Measurements from ENCODE around the gene AURKA. TPM values are rescaled to one million over a fixed set of nuclear protein-coding genes. Genes with fewer than 3 reads are reported as not detected.

The AURKA gene
- total and polyA plus RNA-seq, 2 experiments from 2014 or later = 75.8 to 82.0 TPM

DNA sequence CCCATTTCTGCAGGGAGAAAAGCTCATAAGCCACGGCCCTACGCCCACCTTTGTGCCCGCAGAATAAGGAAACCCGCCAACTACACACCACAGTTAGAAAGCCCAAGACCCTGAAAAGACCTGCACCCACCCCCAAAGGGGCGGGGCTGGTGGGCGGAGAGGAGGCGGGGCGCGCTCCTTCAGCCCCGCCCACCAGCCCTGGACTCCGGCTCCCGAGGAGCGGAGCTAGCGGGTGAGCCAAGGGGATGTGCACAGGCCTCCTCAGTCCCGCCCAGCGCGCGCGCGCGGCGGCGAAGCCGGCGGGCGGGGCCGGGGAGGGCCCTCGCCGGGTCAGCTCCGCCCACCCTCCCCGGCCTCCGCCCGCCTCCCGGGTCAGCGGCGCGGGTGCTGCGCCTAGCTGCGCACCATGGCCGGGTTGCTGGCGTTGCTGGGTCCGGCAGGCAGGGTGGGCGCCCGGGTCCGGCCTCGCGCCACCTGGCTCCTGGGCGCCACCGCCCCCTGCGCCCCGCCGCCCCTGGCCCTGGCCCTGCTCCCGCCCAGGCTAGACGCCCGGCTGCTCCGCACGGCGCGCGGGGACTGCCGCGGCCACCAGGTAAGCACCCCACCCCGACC lies 33.3 kb downstream of the AURKA start, which contains the start of gene FAM210B:
Gene FAM210B, plus strand, starts transcription at position 375 of the 612 bp plus-strand sequence. Its CDS starts 32 bp downstream, at position 407.
- peaks cover 11% of the 10 kb centered on the region for H3K4me1 Mint-ChIP-seq
- H3K27ac Mint-ChIP-seq = no peak within 1 kb of the TSS
- H3K9me3 Mint-ChIP-seq = no peaks in the 10 kb centered on the region; the same call in 2 of the 3 replicates
- no peak for TF ChIP-seq STAT1 (IDR thresholded peaks at IDR 0.05; ENCODE audit: unreplicated experiment)
- TF ChIP-seq POLR2AphosphoS5 (IDR thresholded peaks at IDR 0.05; ENCODE audit: low read depth) = 0 out of 2 replicates have a peak, but pooled peaks have one; percentile 38
- Histone ChIP-seq H4K20me1 (replicated peaks; ENCODE audit: insufficient read depth) (no peaks in the 10 kb centered on the region), H2AFZ (peak within 1 kb of the TSS; percentile 91), H3K4me1 (ENCODE audit: insufficient read depth) (peaks cover 14% of the 10 kb centered on the region), H3K79me2 (replicated peaks; ENCODE audit: insufficient read depth) (no peaks in the 10 kb centered on the region), H3K36me3 (ENCODE audit: insufficient read depth) (no peaks in the 10 kb centered on the region), H3K9me2 (ENCODE audit: insufficient read depth) (no peaks in the 10 kb centered on the region), H3K4me2 (peak within 1 kb of the TSS; percentile 94), H3K4me3 (peak within 1 kb of the TSS; percentile 82), H3K27ac (ENCODE audit: low read depth) (no peak within 1 kb of the TSS), H3K27me3 (ENCODE audit: insufficient read depth) (no peaks in the 10 kb centered on the region), H3F3A (replicated peaks; ENCODE audit: low read depth) (no peaks in the 10 kb centered on the region)
- H3K4me3 Mint-ChIP-seq = peak within 1 kb of the TSS; percentile 79
- DNase-seq (ENCODE audit: low spot score) (peak; percentile 91), ATAC-seq (peak; percentile 90)
- no peaks in the 10 kb centered on the region; the same call in 2 of the 3 replicates for H3K36me3 Mint-ChIP-seq (ENCODE audit: low read depth)
- peaks cover 14% of the 10 kb centered on the region for H3K27me3 Mint-ChIP-seq (ENCODE audit: insufficient read depth, low read depth, poor library complexity)

DNA sequence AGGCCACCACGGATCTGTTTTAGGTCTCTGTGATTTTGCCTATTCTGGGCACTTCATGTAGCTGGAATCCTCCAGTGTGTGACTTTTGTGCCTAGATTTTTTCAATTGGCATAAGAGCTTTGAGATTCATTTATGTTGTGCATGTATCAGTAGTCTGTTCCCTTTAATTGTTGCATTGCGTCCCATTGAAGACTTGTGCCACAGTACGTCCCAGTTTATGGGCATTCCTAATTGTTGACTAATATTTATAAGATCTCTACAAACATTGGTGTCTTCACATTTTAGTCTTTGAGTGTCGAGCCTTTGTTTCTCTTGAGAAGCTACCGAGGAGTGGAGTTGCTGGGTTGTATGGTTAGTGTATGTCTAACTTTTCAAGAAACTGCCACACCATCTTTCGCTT lies 33.9 kb downstream of the AURKA start:
- H3K4me2 ChIP-seq = peak overlapping the region; percentile 72
- no peaks in the 10 kb centered on the region for H3F3A ChIP-seq (replicated peaks; ENCODE audit: low read depth)
- DNase-seq (ENCODE audit: low spot score) (no peak), ATAC-seq (no peak)
- Mint-ChIP-seq H3K27me3 (ENCODE audit: insufficient read depth, low read depth, poor library complexity) (peaks cover 14% of the 10 kb centered on the region), H3K9me3 (no peaks in the 10 kb centered on the region; the same call in 2 of the 3 replicates), H3K4me3 (peak overlapping the region; percentile 65), H3K36me3 (ENCODE audit: low read depth) (no peaks in the 10 kb centered on the region; the same call in 2 of the 3 replicates), H3K4me1 (peaks cover 11% of the 10 kb centered on the region), H3K27ac (no peak overlapping the region)
- H3K36me3 ChIP-seq (ENCODE audit: insufficient read depth) = no peaks in the 10 kb centered on the region
- H3K4me1 ChIP-seq (ENCODE audit: insufficient read depth) = peaks cover 14% of the 10 kb centered on the region
- H4K20me1 ChIP-seq (replicated peaks; ENCODE audit: insufficient read depth) = no peaks in the 10 kb centered on the region
- no peaks in the 10 kb centered on the region for H3K9me2 ChIP-seq (ENCODE audit: insufficient read depth)
- no peak overlapping the region for H3K27ac ChIP-seq (ENCODE audit: low read depth)
- no peak for TF ChIP-seq JUNB (IDR thresholded peaks at IDR 0.05; ENCODE audit: unreplicated experiment)
- TF ChIP-seq EZH2 (IDR thresholded peaks at IDR 0.05; ENCODE audit: low read depth, unreplicated experiment) = no peak
- TF ChIP-seq ZNF331 (CRISPR knock-in tag; IDR thresholded peaks at IDR 0.05; ENCODE audit: low read depth) = no peak
- TF ChIP-seq, protein P1, sequence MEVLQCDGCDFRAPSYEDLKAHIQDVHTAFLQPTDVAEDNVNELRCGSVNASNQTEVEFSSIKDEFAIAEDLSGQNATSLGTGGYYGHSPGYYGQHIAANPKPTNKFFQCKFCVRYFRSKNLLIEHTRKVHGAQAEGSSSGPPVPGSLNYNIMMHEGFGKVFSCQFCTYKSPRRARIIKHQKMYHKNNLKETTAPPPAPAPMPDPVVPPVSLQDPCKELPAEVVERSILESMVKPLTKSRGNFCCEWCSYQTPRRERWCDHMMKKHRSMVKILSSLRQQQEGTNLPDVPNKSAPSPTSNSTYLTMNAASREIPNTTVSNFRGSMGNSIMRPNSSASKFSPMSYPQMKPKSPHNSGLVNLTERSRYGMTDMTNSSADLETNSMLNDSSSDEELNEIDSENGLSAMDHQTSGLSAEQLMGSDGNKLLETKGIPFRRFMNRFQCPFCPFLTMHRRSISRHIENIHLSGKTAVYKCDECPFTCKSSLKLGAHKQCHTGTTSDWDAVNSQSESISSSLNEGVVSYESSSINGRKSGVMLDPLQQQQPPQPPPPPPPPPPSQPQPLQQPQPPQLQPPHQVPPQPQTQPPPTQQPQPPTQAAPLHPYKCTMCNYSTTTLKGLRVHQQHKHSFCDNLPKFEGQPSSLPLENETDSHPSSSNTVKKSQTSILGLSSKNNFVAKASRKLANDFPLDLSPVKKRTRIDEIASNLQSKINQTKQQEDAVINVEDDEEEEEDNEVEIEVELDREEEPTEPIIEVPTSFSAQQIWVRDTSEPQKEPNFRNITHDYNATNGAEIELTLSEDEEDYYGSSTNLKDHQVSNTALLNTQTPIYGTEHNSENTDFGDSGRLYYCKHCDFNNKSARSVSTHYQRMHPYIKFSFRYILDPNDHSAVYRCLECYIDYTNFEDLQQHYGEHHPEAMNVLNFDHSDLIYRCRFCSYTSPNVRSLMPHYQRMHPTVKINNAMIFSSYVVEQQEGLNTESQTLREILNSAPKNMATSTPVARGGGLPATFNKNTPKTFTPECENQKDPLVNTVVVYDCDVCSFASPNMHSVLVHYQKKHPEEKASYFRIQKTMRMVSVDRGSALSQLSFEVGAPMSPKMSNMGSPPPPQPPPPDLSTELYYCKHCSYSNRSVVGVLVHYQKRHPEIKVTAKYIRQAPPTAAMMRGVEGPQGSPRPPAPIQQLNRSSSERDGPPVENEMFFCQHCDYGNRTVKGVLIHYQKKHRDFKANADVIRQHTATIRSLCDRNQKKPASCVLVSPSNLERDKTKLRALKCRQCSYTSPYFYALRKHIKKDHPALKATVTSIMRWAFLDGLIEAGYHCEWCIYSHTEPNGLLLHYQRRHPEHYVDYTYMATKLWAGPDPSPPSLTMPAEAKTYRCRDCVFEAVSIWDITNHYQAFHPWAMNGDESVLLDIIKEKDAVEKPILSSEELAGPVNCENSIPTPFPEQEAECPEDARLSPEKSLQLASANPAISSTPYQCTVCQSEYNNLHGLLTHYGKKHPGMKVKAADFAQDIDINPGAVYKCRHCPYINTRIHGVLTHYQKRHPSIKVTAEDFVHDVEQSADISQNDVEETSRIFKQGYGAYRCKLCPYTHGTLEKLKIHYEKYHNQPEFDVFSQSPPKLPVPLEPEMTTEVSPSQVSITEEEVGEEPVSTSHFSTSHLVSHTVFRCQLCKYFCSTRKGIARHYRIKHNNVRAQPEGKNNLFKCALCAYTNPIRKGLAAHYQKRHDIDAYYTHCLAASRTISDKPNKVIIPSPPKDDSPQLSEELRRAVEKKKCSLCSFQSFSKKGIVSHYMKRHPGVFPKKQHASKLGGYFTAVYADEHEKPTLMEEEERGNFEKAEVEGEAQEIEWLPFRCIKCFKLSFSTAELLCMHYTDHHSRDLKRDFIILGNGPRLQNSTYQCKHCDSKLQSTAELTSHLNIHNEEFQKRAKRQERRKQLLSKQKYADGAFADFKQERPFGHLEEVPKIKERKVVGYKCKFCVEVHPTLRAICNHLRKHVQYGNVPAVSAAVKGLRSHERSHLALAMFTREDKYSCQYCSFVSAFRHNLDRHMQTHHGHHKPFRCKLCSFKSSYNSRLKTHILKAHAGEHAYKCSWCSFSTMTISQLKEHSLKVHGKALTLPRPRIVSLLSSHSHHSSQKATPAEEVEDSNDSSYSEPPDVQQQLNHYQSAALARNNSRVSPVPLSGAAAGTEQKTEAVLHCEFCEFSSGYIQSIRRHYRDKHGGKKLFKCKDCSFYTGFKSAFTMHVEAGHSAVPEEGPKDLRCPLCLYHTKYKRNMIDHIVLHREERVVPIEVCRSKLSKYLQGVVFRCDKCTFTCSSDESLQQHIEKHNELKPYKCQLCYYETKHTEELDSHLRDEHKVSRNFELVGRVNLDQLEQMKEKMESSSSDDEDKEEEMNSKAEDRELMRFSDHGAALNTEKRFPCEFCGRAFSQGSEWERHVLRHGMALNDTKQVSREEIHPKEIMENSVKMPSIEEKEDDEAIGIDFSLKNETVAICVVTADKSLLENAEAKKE (CRISPR knock-in tag; IDR thresholded peaks at IDR 0.05) = no peak
- TF ChIP-seq ZNF114 (CRISPR knock-in tag; IDR thresholded peaks at IDR 0.05) = no peak
- TF ChIP-seq, protein P2, sequence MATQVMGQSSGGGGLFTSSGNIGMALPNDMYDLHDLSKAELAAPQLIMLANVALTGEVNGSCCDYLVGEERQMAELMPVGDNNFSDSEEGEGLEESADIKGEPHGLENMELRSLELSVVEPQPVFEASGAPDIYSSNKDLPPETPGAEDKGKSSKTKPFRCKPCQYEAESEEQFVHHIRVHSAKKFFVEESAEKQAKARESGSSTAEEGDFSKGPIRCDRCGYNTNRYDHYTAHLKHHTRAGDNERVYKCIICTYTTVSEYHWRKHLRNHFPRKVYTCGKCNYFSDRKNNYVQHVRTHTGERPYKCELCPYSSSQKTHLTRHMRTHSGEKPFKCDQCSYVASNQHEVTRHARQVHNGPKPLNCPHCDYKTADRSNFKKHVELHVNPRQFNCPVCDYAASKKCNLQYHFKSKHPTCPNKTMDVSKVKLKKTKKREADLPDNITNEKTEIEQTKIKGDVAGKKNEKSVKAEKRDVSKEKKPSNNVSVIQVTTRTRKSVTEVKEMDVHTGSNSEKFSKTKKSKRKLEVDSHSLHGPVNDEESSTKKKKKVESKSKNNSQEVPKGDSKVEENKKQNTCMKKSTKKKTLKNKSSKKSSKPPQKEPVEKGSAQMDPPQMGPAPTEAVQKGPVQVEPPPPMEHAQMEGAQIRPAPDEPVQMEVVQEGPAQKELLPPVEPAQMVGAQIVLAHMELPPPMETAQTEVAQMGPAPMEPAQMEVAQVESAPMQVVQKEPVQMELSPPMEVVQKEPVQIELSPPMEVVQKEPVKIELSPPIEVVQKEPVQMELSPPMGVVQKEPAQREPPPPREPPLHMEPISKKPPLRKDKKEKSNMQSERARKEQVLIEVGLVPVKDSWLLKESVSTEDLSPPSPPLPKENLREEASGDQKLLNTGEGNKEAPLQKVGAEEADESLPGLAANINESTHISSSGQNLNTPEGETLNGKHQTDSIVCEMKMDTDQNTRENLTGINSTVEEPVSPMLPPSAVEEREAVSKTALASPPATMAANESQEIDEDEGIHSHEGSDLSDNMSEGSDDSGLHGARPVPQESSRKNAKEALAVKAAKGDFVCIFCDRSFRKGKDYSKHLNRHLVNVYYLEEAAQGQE (IDR thresholded peaks at IDR 0.05; ENCODE audit: unreplicated experiment) = no peak
- peak overlapping the region; percentile 46 for H3K4me3 ChIP-seq
- H2AFZ ChIP-seq = peak overlapping the region; percentile 87; the same call in 1 of the 2 replicates
- H3K27me3 ChIP-seq (ENCODE audit: insufficient read depth) = no peaks in the 10 kb centered on the region
- no peaks in the 10 kb centered on the region for H3K79me2 ChIP-seq (replicated peaks; ENCODE audit: insufficient read depth)
